Suprapubic skin (tissue), 4 donors: Measurements from ENCODE around the gene RPH3AL. TPM values are rescaled to one million over a fixed set of nuclear protein-coding genes. Genes with fewer than 3 reads are reported as not detected.

Source experiments
- DNase-seq, 2 donors: peaks; one replicate each; pipeline ENCODE4 v3.0.0-alpha.2; 2019; ENCODE audit warnings: low spot score in 2 of 2
- H3K27ac ChIP-seq: fragments of 200-600 bp; sonication (generic); one replicate; pipeline ENCODE4 v1.5.1; 2019
- H3K27me3 ChIP-seq: fragments of 200-600 bp; sonication (generic); one replicate; pipeline ENCODE4 v1.5.1; 2019
- H3K36me3 ChIP-seq: fragments of 200-600 bp; sonication (generic); one replicate; pipeline ENCODE4 v1.5.1; 2019
- H3K4me1 ChIP-seq: fragments of 200-600 bp; sonication (generic); one replicate; pipeline ENCODE4 v1.5.1; 2019
- H3K4me3 ChIP-seq: fragments of 200-600 bp; sonication (generic); one replicate; pipeline ENCODE4 v1.5.1; 2019; ENCODE audit warnings: mild to moderate bottlenecking
- H3K9me3 ChIP-seq: fragments of 200-600 bp; sonication (generic); one replicate; pipeline ENCODE4 v1.5.1; 2019
- CTCF ChIP-seq, 2 donors: fragments of 200-600 bp in 1 of 2; fragments of 450-650 bp in 1 of 2; sonication (generic) in 1 of 2; IDR thresholded peaks; one replicate each; pipeline ENCODE4 v1.5.1; 2016 to 2019; ENCODE audit warnings: antibody characterized with exemption in 2 of 2, mild to moderate bottlenecking in 1 of 2, moderate library complexity in 1 of 2
- EP300 ChIP-seq: sonication (generic); formaldehyde crosslinking; IDR thresholded peaks from one replicate; pipeline ENCODE4 v1.6.1; 2017; ENCODE audit warnings: antibody characterized with exemption
- POLR2A ChIP-seq, 2 donors: fragments of 450-650 bp; IDR thresholded peaks; one replicate each; pipeline ENCODE4 v1.6.1; 2017; ENCODE audit warnings: antibody characterized with exemption in 2 of 2, mild to moderate bottlenecking in 2 of 2, moderate library complexity in 2 of 2
- POLR2AphosphoS5 ChIP-seq, 3 donors: sonication (generic); formaldehyde crosslinking; IDR thresholded peaks; one replicate each; pipeline ENCODE4 v1.6.1; 2017; ENCODE audit warnings: antibody characterized with exemption in 3 of 3
- WGBS: methylation state at CpG from one replicate; pipeline ENCODE4 v1.1.5; 2018; 5-methylcytosine and 5-hydroxymethylcytosine counted together
- total RNA-seq, 4 donors: library from RNA; depleted of rRNA; stranded (reverse); fragments of >200 nt; gene quantifications; one replicate each; pipeline ENCODE4 v1.1.0, GENCODE V29; 2016

The RPH3AL gene
- total RNA-seq, 4 donors from 2014 or later: 1.7 to 39.5 (median 10.9) TPM

GRCh38 chr17:347309-347899, 5.2 kb downstream of the RPH3AL start:
- DNase-seq: no peak
- Histone ChIP-seq H3K27me3 (no peaks in the 10 kb centered on the region), H3K36me3 (no peaks in the 10 kb centered on the region), H3K4me3 (no peak overlapping the region), H3K27ac (peak overlapping the region; percentile 62), H3K4me1 (peaks cover 53% of the 10 kb centered on the region), H3K9me3 (no peaks in the 10 kb centered on the region)
- 57% methylated on average over 5 of the region's 5 CpGs for WGBS
- TF ChIP-seq POLR2AphosphoS5 (IDR thresholded peaks at IDR 0.05): no peak
- TF ChIP-seq CTCF (IDR thresholded peaks at IDR 0.05): no peak
- TF ChIP-seq POLR2A (IDR thresholded peaks at IDR 0.05): no peak
- TF ChIP-seq EP300: no peak

- H3K4me3 ChIP-seq: no peak overlapping the region
- peaks cover 40% of the 10 kb centered on the region for H3K4me1 ChIP-seq
These were observed 6.4 kb downstream of the RPH3AL start for GRCh38 chr17:345992-346785.

GRCh38 chr17:345261-345660, 7.3 kb downstream of the RPH3AL start:
- TF ChIP-seq POLR2AphosphoS5 (IDR thresholded peaks at IDR 0.05) (no peak), EP300 (no peak), POLR2A (IDR thresholded peaks at IDR 0.05) (no peak), CTCF (IDR thresholded peaks at IDR 0.05) (no peak)
- DNase-seq: no peak
- no peak overlapping the region for H3K27ac ChIP-seq
- H3K4me1 ChIP-seq: peaks cover 31% of the 10 kb centered on the region
- WGBS: 62% methylated on average over 2 of the region's 5 CpGs
- H3K4me3 ChIP-seq: no peak overlapping the region
- H3K9me3 ChIP-seq: no peaks in the 10 kb centered on the region
- no peaks in the 10 kb centered on the region for H3K27me3 ChIP-seq
- no peaks in the 10 kb centered on the region for H3K36me3 ChIP-seq

More at GRCh38 chr17:345992-346785, 6.4 kb downstream of the RPH3AL start:
- 80% methylated on average over 12 of the region's 12 CpGs for WGBS
- Histone ChIP-seq H3K9me3 (no peaks in the 10 kb centered on the region), H3K36me3 (no peaks in the 10 kb centered on the region), H3K27ac (no peak overlapping the region), H3K27me3 (no peaks in the 10 kb centered on the region)
- DNase-seq: no peak
- TF ChIP-seq CTCF (IDR thresholded peaks at IDR 0.05) (no peak), POLR2A (IDR thresholded peaks at IDR 0.05) (no peak), EP300 (no peak), POLR2AphosphoS5 (IDR thresholded peaks at IDR 0.05) (no peak)

GRCh38 chr17:343875-344752, 8.5 kb downstream of the RPH3AL start:
- Histone ChIP-seq H3K27ac (no peak overlapping the region), H3K36me3 (no peaks in the 10 kb centered on the region), H3K9me3 (no peaks in the 10 kb centered on the region), H3K27me3 (no peaks in the 10 kb centered on the region), H3K4me3 (no peak overlapping the region), H3K4me1 (peaks cover 30% of the 10 kb centered on the region)
- DNase-seq: no peak
- TF ChIP-seq EP300: no peak
- TF ChIP-seq POLR2A (IDR thresholded peaks at IDR 0.05): no peak
- no peak for TF ChIP-seq POLR2AphosphoS5 (IDR thresholded peaks at IDR 0.05)
- no peak for TF ChIP-seq CTCF (IDR thresholded peaks at IDR 0.05)
- WGBS: 96% methylated on average over 5 of the region's 5 CpGs

- Histone ChIP-seq H3K27me3 (no peaks in the 10 kb centered on the region), H3K4me1 (peaks cover 29% of the 10 kb centered on the region), H3K27ac (no peak overlapping the region), H3K36me3 (no peaks in the 10 kb centered on the region), H3K4me3 (no peak overlapping the region), H3K9me3 (no peaks in the 10 kb centered on the region)
- 56% methylated on average over 7 of the region's 7 CpGs for WGBS
- TF ChIP-seq CTCF (IDR thresholded peaks at IDR 0.05) (no peak), POLR2AphosphoS5 (IDR thresholded peaks at IDR 0.05) (no peak), EP300 (no peak), POLR2A (IDR thresholded peaks at IDR 0.05) (no peak)
- DNase-seq: peak in 1 of 2 donors; percentile 55
These were observed 9.4 kb downstream of the RPH3AL start for GRCh38 chr17:343211-343610.
